Measurements from ENCODE around the gene FIBIN. TPM values are rescaled to one million over a fixed set of nuclear protein-coding genes. Genes with fewer than 3 reads are reported as not detected.
A peak's percentile ranks its signal among the peaks of the same experiment; 100 is the strongest.

The FIBIN gene
- total RNA-seq, 1 experiment from 2014 or later: 0.37 TPM

DNA sequence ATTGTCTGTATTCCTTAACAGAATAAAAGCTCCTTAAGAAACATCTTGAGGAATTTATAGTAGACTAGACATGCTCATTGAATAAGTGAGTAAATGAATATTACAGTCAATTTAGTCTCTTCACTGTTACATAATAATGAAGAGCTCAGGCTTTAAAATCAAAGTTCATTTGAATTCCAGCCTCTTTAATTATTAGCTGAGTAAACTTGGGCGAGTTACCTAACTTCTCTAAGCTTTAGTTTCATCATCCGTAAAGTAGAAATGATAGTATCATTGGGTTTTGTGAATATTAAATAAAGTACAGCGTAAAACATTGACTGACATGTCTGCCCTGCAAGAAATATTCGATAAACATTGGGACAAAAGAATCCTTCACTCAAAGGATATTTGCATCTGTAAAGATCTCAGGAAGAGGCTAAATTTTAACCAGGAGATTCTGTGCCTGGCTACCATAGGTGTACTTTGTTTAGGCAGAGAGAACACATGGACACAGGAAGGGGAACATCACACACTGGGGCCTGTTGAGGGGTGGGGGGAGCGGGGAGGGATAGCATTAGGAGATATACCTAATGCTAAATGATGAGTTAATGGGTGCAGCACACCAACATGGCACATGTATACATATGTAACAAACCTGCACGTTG, 31.5 kb downstream of the FIBIN start:
- Mint-ChIP-seq H3K27me3 (ENCODE audit: low read depth) (no peaks in the 10 kb centered on the region), H3K9me3 (no peaks in the 10 kb centered on the region), H3K36me3 (no peaks in the 10 kb centered on the region), H3K27ac (no peak overlapping the region), H3K4me1 (peaks cover 14% of the 10 kb centered on the region), H3K4me3 (no peak overlapping the region)
- CTCF ChIA-PET: no interaction called here
- POLR2A ChIA-PET: no interaction called here
- DNase-seq (ENCODE audit: low spot score) (no peak), ATAC-seq (peak; percentile 30; the same call in 1 of the 2 replicates)
- no peak for TF ChIP-seq ESRRA (CRISPR knock-in tag; IDR thresholded peaks at IDR 0.05; ENCODE audit: borderline replicate concordance)

DNA sequence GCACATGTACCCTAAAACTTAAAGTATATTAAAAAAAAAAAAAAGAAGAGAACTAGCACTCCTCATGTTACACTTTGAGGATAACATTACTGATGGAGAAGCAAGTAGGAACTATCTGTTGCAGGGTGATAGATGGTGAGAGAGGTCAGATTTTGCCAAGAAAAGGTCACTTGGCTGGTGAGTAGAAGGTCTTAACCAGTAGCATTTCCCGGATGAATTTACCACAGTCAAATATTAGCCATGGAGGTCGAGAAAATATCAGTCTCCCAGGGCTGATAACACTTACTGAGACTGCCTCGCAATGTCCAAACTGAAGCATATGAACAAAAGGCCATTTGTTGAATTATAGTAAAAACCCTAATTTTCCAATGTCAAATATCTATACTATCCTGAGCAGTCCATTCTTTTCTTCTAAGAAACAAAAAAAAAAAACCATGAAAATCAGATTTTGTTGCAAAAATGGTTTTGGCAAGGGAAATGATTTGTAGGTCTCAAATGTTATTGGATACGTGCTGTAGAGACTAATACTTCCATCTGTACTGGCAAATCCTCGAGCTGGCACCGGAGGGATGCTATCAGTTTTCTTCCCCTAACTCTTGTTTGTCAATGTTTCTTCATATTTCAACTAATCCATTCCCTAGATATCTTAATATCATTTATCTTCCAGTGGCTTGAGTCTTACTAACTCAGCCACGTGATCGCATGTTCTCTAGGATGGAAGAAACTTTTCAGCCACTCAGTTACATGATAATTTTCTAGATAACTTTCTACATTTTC, 32.2 kb downstream of the FIBIN start:
- ChIA-PET CTCF (no interaction called here), POLR2A (interaction anchor here (0.8 kb wide), 1 partner anchor 93 kb away, joined by 6 read pairs; no protein-coding TSS in a partner anchor)
- no peak for DNase-seq (ENCODE audit: low spot score)
- H3K27me3 Mint-ChIP-seq (ENCODE audit: low read depth): no peaks in the 10 kb centered on the region
- H3K27ac Mint-ChIP-seq: no peak overlapping the region
- H3K4me3 Mint-ChIP-seq: no peak overlapping the region
- no peaks in the 10 kb centered on the region for H3K36me3 Mint-ChIP-seq
- no peak for ATAC-seq
- peaks cover 14% of the 10 kb centered on the region for H3K4me1 Mint-ChIP-seq
- H3K9me3 Mint-ChIP-seq: no peaks in the 10 kb centered on the region
- TF ChIP-seq, protein P1, sequence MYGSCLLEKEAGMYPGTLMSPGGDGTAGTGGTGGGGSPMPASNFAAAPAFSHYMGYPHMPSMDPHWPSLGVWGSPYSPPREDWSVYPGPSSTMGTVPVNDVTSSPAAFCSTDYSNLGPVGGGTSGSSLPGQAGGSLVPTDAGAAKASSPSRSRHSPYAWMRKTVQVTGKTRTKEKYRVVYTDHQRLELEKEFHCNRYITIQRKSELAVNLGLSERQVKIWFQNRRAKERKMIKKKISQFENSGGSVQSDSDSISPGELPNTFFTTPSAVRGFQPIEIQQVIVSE (CRISPR knock-in tag; IDR thresholded peaks at IDR 0.05; ENCODE audit: borderline replicate concordance): no peak
- TF ChIP-seq, protein P2, sequence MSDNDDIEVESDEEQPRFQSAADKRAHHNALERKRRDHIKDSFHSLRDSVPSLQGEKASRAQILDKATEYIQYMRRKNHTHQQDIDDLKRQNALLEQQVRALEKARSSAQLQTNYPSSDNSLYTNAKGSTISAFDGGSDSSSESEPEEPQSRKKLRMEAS (CRISPR knock-in tag; IDR thresholded peaks at IDR 0.05): no peak
- TF ChIP-seq, protein P3, sequence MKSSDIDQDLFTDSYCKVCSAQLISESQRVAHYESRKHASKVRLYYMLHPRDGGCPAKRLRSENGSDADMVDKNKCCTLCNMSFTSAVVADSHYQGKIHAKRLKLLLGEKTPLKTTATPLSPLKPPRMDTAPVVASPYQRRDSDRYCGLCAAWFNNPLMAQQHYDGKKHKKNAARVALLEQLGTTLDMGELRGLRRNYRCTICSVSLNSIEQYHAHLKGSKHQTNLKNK (CRISPR knock-in tag; IDR thresholded peaks at IDR 0.05): no peak
- TF ChIP-seq ZNF232 (CRISPR knock-in tag; IDR thresholded peaks at IDR 0.05) (no peak), ZNF121 (CRISPR knock-in tag; IDR thresholded peaks at IDR 0.05) (no peak), CBFB (CRISPR knock-in tag; IDR thresholded peaks at IDR 0.05; ENCODE audit: low read depth) (no peak), SMAD3 (CRISPR knock-in tag; IDR thresholded peaks at IDR 0.05; ENCODE audit: borderline replicate concordance) (no peak), TEAD1 (CRISPR knock-in tag; IDR thresholded peaks at IDR 0.05) (no peak), ZNF416 (CRISPR knock-in tag; IDR thresholded peaks at IDR 0.05) (no peak), GTF2I (CRISPR knock-in tag; conservative IDR thresholded peaks at IDR 0.05) (no peak), MXD4 (CRISPR knock-in tag; IDR thresholded peaks at IDR 0.05; ENCODE audit: borderline replicate concordance) (no peak), SP1 (CRISPR knock-in tag; conservative IDR thresholded peaks at IDR 0.05) (no peak), ZNF263 (CRISPR knock-in tag; IDR thresholded peaks at IDR 0.05; ENCODE audit: low read depth) (no peak)
- TF ChIP-seq, protein P4, sequence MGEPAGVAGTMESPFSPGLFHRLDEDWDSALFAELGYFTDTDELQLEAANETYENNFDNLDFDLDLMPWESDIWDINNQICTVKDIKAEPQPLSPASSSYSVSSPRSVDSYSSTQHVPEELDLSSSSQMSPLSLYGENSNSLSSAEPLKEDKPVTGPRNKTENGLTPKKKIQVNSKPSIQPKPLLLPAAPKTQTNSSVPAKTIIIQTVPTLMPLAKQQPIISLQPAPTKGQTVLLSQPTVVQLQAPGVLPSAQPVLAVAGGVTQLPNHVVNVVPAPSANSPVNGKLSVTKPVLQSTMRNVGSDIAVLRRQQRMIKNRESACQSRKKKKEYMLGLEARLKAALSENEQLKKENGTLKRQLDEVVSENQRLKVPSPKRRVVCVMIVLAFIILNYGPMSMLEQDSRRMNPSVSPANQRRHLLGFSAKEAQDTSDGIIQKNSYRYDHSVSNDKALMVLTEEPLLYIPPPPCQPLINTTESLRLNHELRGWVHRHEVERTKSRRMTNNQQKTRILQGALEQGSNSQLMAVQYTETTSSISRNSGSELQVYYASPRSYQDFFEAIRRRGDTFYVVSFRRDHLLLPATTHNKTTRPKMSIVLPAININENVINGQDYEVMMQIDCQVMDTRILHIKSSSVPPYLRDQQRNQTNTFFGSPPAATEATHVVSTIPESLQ (CRISPR knock-in tag; IDR thresholded peaks at IDR 0.05): no peak
- TF ChIP-seq, protein P5, sequence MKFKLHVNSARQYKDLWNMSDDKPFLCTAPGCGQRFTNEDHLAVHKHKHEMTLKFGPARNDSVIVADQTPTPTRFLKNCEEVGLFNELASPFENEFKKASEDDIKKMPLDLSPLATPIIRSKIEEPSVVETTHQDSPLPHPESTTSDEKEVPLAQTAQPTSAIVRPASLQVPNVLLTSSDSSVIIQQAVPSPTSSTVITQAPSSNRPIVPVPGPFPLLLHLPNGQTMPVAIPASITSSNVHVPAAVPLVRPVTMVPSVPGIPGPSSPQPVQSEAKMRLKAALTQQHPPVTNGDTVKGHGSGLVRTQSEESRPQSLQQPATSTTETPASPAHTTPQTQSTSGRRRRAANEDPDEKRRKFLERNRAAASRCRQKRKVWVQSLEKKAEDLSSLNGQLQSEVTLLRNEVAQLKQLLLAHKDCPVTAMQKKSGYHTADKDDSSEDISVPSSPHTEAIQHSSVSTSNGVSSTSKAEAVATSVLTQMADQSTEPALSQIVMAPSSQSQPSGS (CRISPR knock-in tag; IDR thresholded peaks at IDR 0.05; ENCODE audit: borderline replicate concordance, low read depth): no peak
- TF ChIP-seq, protein P6, sequence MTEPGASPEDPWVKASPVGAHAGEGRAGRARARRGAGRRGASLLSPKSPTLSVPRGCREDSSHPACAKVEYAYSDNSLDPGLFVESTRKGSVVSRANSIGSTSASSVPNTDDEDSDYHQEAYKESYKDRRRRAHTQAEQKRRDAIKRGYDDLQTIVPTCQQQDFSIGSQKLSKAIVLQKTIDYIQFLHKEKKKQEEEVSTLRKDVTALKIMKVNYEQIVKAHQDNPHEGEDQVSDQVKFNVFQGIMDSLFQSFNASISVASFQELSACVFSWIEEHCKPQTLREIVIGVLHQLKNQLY (CRISPR knock-in tag; IDR thresholded peaks at IDR 0.05): no peak
- TF ChIP-seq, protein P7, sequence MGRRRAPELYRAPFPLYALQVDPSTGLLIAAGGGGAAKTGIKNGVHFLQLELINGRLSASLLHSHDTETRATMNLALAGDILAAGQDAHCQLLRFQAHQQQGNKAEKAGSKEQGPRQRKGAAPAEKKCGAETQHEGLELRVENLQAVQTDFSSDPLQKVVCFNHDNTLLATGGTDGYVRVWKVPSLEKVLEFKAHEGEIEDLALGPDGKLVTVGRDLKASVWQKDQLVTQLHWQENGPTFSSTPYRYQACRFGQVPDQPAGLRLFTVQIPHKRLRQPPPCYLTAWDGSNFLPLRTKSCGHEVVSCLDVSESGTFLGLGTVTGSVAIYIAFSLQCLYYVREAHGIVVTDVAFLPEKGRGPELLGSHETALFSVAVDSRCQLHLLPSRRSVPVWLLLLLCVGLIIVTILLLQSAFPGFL (CRISPR knock-in tag; IDR thresholded peaks at IDR 0.05; ENCODE audit: borderline replicate concordance): no peak
- TF ChIP-seq, protein P8, sequence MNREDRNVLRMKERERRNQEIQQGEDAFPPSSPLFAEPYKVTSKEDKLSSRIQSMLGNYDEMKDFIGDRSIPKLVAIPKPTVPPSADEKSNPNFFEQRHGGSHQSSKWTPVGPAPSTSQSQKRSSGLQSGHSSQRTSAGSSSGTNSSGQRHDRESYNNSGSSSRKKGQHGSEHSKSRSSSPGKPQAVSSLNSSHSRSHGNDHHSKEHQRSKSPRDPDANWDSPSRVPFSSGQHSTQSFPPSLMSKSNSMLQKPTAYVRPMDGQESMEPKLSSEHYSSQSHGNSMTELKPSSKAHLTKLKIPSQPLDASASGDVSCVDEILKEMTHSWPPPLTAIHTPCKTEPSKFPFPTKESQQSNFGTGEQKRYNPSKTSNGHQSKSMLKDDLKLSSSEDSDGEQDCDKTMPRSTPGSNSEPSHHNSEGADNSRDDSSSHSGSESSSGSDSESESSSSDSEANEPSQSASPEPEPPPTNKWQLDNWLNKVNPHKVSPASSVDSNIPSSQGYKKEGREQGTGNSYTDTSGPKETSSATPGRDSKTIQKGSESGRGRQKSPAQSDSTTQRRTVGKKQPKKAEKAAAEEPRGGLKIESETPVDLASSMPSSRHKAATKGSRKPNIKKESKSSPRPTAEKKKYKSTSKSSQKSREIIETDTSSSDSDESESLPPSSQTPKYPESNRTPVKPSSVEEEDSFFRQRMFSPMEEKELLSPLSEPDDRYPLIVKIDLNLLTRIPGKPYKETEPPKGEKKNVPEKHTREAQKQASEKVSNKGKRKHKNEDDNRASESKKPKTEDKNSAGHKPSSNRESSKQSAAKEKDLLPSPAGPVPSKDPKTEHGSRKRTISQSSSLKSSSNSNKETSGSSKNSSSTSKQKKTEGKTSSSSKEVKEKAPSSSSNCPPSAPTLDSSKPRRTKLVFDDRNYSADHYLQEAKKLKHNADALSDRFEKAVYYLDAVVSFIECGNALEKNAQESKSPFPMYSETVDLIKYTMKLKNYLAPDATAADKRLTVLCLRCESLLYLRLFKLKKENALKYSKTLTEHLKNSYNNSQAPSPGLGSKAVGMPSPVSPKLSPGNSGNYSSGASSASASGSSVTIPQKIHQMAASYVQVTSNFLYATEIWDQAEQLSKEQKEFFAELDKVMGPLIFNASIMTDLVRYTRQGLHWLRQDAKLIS (CRISPR knock-in tag; IDR thresholded peaks at IDR 0.05; ENCODE audit: borderline replicate concordance): no peak
- TF ChIP-seq, protein P9, sequence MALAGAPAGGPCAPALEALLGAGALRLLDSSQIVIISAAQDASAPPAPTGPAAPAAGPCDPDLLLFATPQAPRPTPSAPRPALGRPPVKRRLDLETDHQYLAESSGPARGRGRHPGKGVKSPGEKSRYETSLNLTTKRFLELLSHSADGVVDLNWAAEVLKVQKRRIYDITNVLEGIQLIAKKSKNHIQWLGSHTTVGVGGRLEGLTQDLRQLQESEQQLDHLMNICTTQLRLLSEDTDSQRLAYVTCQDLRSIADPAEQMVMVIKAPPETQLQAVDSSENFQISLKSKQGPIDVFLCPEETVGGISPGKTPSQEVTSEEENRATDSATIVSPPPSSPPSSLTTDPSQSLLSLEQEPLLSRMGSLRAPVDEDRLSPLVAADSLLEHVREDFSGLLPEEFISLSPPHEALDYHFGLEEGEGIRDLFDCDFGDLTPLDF (CRISPR knock-in tag; IDR thresholded peaks at IDR 0.05): no peak
